Activated CD8-positive, alpha-beta memory T cell treated with anti-CD3 and anti-CD28 coated beads, Interleukin-2, amount 50 U/mL, for 1 hour (primary cell): Measurements from ENCODE around the gene TAOK2.

Experiments
- DNase-seq: peaks from one replicate; pipeline ENCODE4 v3.0.0-alpha.2; 2020; ENCODE audit errors: extremely low read depth

The TAOK2 gene

GRCh38 chr16:29987371-29988085 is 13.9 kb downstream of the TAOK2 start:
- no peak for DNase-seq

- DNase-seq, result no peak
Observed at GRCh38 chr16:29988346-29989075, 14.8 kb downstream of the TAOK2 start.

GRCh38 chr16:29989111-29989858 is 15.6 kb downstream of the TAOK2 start:
- DNase-seq, result no peak

GRCh38 chr16:29990034-29990433 is 16.4 kb downstream of the TAOK2 start:
- DNase-seq, result no peak

GRCh38 chr16:29990883-29991570 is 17.4 kb downstream of the TAOK2 start:
- no peak for DNase-seq

GRCh38 chr16:29991571-29991904 is 17.9 kb downstream of the TAOK2 start:
- no peak for DNase-seq

- no peak for DNase-seq
Observed at GRCh38 chr16:29992344-29992967, 18.8 kb downstream of the TAOK2 start.

GRCh38 chr16:29993191-29993902 is 19.7 kb downstream of the TAOK2 start:
- no peak for DNase-seq

- DNase-seq, result no peak
Observed at GRCh38 chr16:29993903-29994599, 20.4 kb downstream of the TAOK2 start.

GRCh38 chr16:29994600-29995323 is 21.1 kb downstream of the TAOK2 start:
- no peak for DNase-seq

GRCh38 chr16:29995324-29995910 is 21.7 kb downstream of the TAOK2 start, which contains the start of gene HIRIP3:
TSS of gene HIRIP3 (minus strand) at chr16:29995617. CDS start at chr16:29995605, 12 bp downstream.
- peak; percentile 66 for DNase-seq

GRCh38 chr16:29995911-29996765 is 22.5 kb downstream of the TAOK2 start, which contains the start of gene INO80E:
TSS of gene INO80E (plus strand) at chr16:29996241. CDS start at chr16:29996311, 70 bp downstream.
- peak; percentile 90 for DNase-seq

- DNase-seq, result no peak
Observed at GRCh38 chr16:29996766-29997250, 23.1 kb downstream of the TAOK2 start.

GRCh38 chr16:29999605-30000004 is 25.9 kb downstream of the TAOK2 start:
- DNase-seq, result no peak

- DNase-seq, result no peak
Observed at GRCh38 chr16:30000735-30001631, 27.3 kb downstream of the TAOK2 start.

- DNase-seq, result no peak
Observed at GRCh38 chr16:30002614-30003346, 29.1 kb downstream of the TAOK2 start.
